Esophagus muscularis mucosa (tissue), 4 donors: ENCODE measurements around the gene SLC10A1. TPM values are rescaled to one million over a fixed set of nuclear protein-coding genes. Genes with fewer than 3 reads are reported as not detected.
"Not testable (repeated sequence)": the region's sequence is repeated elsewhere in the genome, so short reads cannot be mapped to it uniquely, and the experiment has no call there.

Experiments
- DNase-seq: peaks from one replicate; pipeline ENCODE4 v3.0.0-alpha.2; 2017; ENCODE audit errors: extremely low spot score
- H3K27ac ChIP-seq, 4 donors: fragments of 200-600 bp; sonication (generic); replicated peaks in 1 of 4; 1 replicate in 3 of 4; 2 replicates in 1 of 4; pipeline ENCODE4 v1.5.1; 2016 to 2019; ENCODE audit warnings: mild to moderate bottlenecking in 1 of 4
- H3K27me3 ChIP-seq, 4 donors: fragments of 200-600 bp; sonication (generic); one replicate each; pipeline versions ENCODE4 v1.5.1 to v1.6.0; 2016 to 2019
- H3K36me3 ChIP-seq, 4 donors: fragments of 200-600 bp; sonication (generic); one replicate each; pipeline ENCODE4 v1.5.1; 2016 to 2019
- H3K4me1 ChIP-seq, 4 donors: fragments of 200-600 bp; sonication (generic); one replicate each; pipeline ENCODE4 v1.5.1; 2016 to 2019
- H3K4me3 ChIP-seq, 4 donors: fragments of 200-600 bp; sonication (generic); 1 replicate in 2 of 4; 2 replicates in 2 of 4; pipeline ENCODE4 v1.5.1; 2016 to 2019; ENCODE audit warnings: mild to moderate bottlenecking in 4 of 4, moderate library complexity in 1 of 4
- H3K9me3 ChIP-seq, 4 donors: fragments of 200-600 bp; sonication (generic); 1 replicate in 3 of 4; 2 replicates in 1 of 4; pipeline ENCODE4 v1.5.1; 2016 to 2019
- CTCF ChIP-seq, 3 experiments: fragments of 200-600 bp in 2 of 3; fragments of 450-650 bp in 1 of 3; sonication (generic) in 2 of 3; IDR thresholded peaks; one replicate each; pipeline ENCODE4 v1.5.1; 2017 to 2019; ENCODE audit warnings: antibody characterized with exemption in 3 of 3, mild to moderate bottlenecking in 2 of 3, moderate library complexity in 1 of 3
- EP300 ChIP-seq: sonication (generic); formaldehyde crosslinking; IDR thresholded peaks from one replicate; pipeline ENCODE4 v1.6.1; 2017; ENCODE audit warnings: antibody characterized with exemption
- POLR2A ChIP-seq: fragments of 450-650 bp; IDR thresholded peaks from one replicate; pipeline ENCODE4 v1.6.1; 2017; ENCODE audit warnings: antibody characterized with exemption, moderate library complexity, mild to moderate bottlenecking, low read depth
- POLR2AphosphoS5 ChIP-seq, 2 donors: sonication (generic); formaldehyde crosslinking; IDR thresholded peaks; one replicate each; pipeline ENCODE4 v1.6.1; 2017; ENCODE audit warnings: antibody characterized with exemption in 2 of 2
- WGBS: methylation state at CpG from one replicate; pipeline ENCODE4 v1.1.5; 2018; 5-methylcytosine and 5-hydroxymethylcytosine counted together
- intact Hi-C: fragments of 100-400 bp; cut with DNase I; formaldehyde crosslinking; loops from one replicate; pipeline ENCODE4 v1.15.1; 2023
- small RNA-seq, 3 donors: library from RNA; depleted of rRNA; stranded (forward); fragments of <200 nt; gene quantifications; one replicate each; pipeline ENCODE3, GENCODE V24; 2016
- total RNA-seq, 4 donors: library from RNA; depleted of rRNA; stranded (reverse); fragments of >200 nt; gene quantifications; one replicate each; pipeline versions ENCODE4 v1.1.0 to v1.2.1, GENCODE V29; 2016

The SLC10A1 gene
- total RNA-seq, 4 donors from 2014 or later, result not detected

DNA sequence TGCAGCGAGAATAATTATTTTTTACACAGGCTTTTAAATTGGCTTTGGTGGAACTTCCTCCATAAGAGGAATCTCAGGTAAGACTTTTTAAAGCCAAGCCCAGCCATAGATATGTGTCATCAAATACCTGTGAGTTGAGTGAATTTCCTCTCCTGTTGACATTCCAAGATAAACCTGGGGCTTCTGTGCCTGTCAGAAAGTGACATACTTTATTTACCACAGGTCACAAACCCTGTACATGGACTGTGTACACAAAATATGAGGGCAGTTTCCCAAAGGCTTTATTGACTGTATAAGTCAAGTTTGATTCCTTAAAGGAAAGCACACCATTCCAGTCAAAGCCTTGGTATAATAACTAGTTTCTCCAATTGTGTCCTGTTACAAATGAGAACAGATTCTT lies 56.0 kb downstream of the SLC10A1 start:
- intact Hi-C loops, result no loop called here
- no peak for DNase-seq
- H3K4me3 ChIP-seq, result no peak overlapping the region
- 95% methylated on average over 1 of the region's 1 CpG for WGBS
- TF ChIP-seq POLR2AphosphoS5 (IDR thresholded peaks at IDR 0.05), result no peak
- TF ChIP-seq EP300, result no peak
- no peak for TF ChIP-seq POLR2A
- no peak for TF ChIP-seq CTCF (IDR thresholded peaks at IDR 0.05)
- no peaks in the 10 kb centered on the region for H3K36me3 ChIP-seq
- no peaks in the 10 kb centered on the region for H3K4me1 ChIP-seq
- H3K27ac ChIP-seq, result no peak overlapping the region
- peaks cover 0 to 4% (median 0%) of the 10 kb centered on the region in 4 donors for H3K9me3 ChIP-seq
- peaks cover 0 to 6% (median 0%) of the 10 kb centered on the region in 4 donors for H3K27me3 ChIP-seq

DNA sequence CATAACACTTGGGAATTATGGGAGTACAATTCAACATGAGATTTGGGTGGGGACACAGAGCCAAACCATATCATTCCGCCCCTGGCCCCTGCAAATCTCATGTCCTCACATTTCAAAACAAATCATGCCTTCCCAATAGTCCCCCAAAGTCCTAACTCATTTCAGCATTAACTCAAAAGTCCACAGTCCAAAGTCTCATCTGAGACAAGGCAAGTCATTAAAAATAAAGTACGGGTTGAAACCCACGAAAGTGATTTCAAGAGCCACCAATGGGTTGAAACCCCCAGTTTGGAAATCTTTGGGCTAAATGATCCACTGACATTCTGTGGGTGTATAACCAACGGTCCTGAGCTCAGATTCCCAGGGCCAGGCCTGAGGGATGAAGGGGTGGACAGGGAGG lies 60.6 kb downstream of the SLC10A1 start:
- intact Hi-C loops, DNase-seq, H3K27ac ChIP-seq, H3K4me3 ChIP-seq, H3K27me3 ChIP-seq, H3K36me3 ChIP-seq, H3K4me1 ChIP-seq, H3K9me3 ChIP-seq: not testable (repeated sequence)
- WGBS, result 84% methylated on average over 4 of the region's 4 CpGs

GRCh38 chr14:69731919-69732598 lies 65.0 kb downstream of the SLC10A1 start:
- peaks cover 3 to 10% (median 6%) of the 10 kb centered on the region in 4 donors for H3K4me1 ChIP-seq
- DNase-seq, H3K36me3 ChIP-seq, H3K27me3 ChIP-seq, intact Hi-C loops, H3K9me3 ChIP-seq, H3K27ac ChIP-seq, H3K4me3 ChIP-seq: not testable (repeated sequence)
- 91% methylated on average over 8 of the region's 8 CpGs for WGBS

DNA sequence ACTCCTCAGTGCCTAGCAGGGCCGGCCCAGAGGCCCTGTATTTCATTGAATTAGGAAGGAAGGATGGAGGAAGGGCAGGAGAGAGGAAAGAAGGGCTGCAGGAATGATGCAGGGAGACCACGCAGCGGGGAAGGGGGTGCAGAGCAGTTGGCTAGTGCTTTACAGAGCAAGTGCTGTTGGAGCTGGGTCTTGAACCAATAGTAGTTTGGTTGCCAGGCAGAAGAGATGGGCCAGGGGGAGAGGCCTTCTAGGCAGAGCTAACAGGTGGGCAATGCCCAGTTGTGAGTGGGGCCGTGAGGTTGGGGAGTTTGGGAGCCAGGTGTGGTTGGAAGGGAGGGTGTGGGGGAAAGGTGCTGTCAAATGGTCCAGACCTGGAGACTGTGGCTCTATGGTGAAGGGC lies 69.2 kb downstream of the SLC10A1 start:
- peaks cover 10 to 22% (median 17%) of the 10 kb centered on the region in 4 donors for H3K4me1 ChIP-seq
- intact Hi-C loops, result loop anchor here (1.0 to 2.0 kb wide), 2 partner anchors 125 to 143 kb away; no protein-coding TSS in a partner anchor
- no peak overlapping the region for H3K4me3 ChIP-seq
- no peaks in the 10 kb centered on the region for H3K9me3 ChIP-seq
- no peaks in the 10 kb centered on the region for H3K36me3 ChIP-seq
- H3K27me3 ChIP-seq, result no peaks in the 10 kb centered on the region
- TF ChIP-seq CTCF (IDR thresholded peaks at IDR 0.05) (no peak), EP300 (no peak), POLR2A (no peak), POLR2AphosphoS5 (IDR thresholded peaks at IDR 0.05) (no peak)
- H3K27ac ChIP-seq, result peak overlapping the region in 3 of 4 donors; percentile 54 to 68 (median 65)
- DNase-seq, result no peak
- whole genome bisulfite sequencing, result 85% methylated on average over 4 of the region's 4 CpGs

DNA sequence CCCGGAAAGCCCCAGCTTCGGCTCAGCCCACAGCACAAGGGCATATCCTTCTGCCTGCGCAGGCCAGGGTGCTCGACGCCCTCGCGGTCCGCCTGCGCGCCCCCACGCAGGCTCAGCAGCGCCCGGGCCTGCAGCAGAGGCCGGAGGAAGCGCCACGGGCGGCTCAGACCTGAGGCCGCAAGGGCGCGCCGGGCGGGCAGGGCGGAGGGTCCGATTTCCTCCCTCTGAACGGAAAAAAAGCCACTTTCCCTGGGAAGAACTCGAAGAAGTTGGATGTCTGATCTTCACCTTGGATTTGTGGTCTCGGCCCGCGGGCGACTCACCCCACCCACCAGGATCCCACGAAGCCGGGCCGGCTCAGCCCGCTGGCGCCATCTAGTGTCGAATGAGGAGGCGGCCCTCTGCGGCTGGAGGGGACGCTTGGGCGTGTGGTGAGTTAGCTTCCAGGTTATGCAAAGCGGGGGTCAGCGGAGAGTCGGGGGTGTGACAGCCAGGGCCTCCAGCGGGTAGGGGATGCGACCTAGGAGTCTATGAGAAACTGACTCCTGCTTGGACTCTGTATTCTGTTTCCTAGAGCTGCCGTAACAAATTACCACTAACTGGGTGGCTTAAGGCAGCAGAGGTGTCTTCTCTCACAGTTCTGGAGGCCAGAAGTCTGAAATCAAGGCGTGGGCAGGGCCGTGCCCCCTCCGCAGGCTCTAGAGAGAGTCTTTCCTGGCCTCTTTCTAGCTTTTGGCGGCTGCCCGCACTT lies 70.1 kb downstream of the SLC10A1 start:
- Histone ChIP-seq H3K9me3 (no peaks in the 10 kb centered on the region), H3K27ac (peak overlapping the region; percentile 49 to 68 (median 60)), H3K27me3 (no peaks in the 10 kb centered on the region), H3K4me1 (peaks cover 10 to 22% (median 17%) of the 10 kb centered on the region in 4 donors), H3K4me3 (peak overlapping the region; percentile 49 to 63 (median 50)), H3K36me3 (no peaks in the 10 kb centered on the region)
- WGBS, result 9% methylated on average over 21 of the region's 51 CpGs
- TF ChIP-seq CTCF (IDR thresholded peaks at IDR 0.05) (peak; percentile 96 to 98 (median 98)), POLR2A (no peak), POLR2AphosphoS5 (IDR thresholded peaks at IDR 0.05) (peak in 1 of 2 donors; percentile 65), EP300 (no peak)
- DNase-seq, result peak; percentile 95
- intact Hi-C loops, result loop anchor here (2.0 kb wide), 1 partner anchor 142 kb away; no protein-coding TSS in a partner anchor

Small RNAs within 50 kb of the gene (small RNA-seq; reads per million reads assigned to genes)
- gene RF00614, result 0 reads per million in 3 donors

Other genes with a start within 250 kb of the SLC10A1 start
- not detected for gene CCDC177, start 222.4 kb downstream of the SLC10A1 start, total RNA-seq
- gene SUSD6, start 185.6 kb downstream of the SLC10A1 start, total RNA-seq, result 10 to 100 TPM; 21.2 to 89.5 (median 43.5) TPM
- 100 to 1,000 TPM; 185 to 291 (median 211) TPM for gene SRSF5, start 30.1 kb downstream of the SLC10A1 start, total RNA-seq
- gene SMOC1, start 82.2 kb upstream of the SLC10A1 start, total RNA-seq, result 1 to 10 TPM in 1 of 4 donors, under 1 TPM in 3; under 0.01 to 1.8 (median 0.51) TPM